Fibroblast of mammary gland (primary cell): Measurements from ENCODE around the gene NFKB2.

Source experiments
- DNase-seq: peaks from one replicate; pipeline ENCODE4 v3.0.0-alpha.2; 2010; ENCODE audit warnings: low read depth
- H3K4me3 ChIP-seq: 2 replicates; pipeline ENCODE4 v1.5.1; 2011; ENCODE audit warnings: low read depth, mild to moderate bottlenecking, low read length, moderate library complexity; ENCODE audit not compliant: control insufficient read depth
- TF ChIP-seq, protein P1 (sequence below): conservative IDR thresholded peaks from 2 replicates; pipeline ENCODE4 v1.5.1; 2011; ENCODE audit warnings: low read depth, low read length, inconsistent platforms; ENCODE audit not compliant: control insufficient read depth, insufficient read depth

Gene NFKB2

DNA sequence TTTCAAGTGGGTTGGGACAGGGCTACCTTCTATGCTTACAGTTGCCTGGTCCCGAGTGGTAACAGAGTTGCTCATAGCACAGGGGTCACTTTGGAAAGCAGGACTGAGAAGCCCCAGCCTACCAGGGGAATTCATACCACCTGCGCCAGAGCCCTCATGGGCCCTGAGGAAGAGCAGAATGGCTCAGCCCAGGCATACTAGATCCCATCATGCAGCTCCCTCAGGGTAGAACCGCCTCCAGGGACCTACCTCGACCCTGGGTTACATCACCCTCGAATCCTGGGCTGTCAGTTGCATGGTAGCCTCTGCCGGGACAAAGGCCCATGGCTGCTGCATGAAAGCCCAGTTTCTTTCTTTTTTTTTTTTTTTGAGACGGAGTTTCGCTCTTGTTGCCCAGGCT, 34.0 kb downstream of the NFKB2 start:
- TF ChIP-seq, protein P1, sequence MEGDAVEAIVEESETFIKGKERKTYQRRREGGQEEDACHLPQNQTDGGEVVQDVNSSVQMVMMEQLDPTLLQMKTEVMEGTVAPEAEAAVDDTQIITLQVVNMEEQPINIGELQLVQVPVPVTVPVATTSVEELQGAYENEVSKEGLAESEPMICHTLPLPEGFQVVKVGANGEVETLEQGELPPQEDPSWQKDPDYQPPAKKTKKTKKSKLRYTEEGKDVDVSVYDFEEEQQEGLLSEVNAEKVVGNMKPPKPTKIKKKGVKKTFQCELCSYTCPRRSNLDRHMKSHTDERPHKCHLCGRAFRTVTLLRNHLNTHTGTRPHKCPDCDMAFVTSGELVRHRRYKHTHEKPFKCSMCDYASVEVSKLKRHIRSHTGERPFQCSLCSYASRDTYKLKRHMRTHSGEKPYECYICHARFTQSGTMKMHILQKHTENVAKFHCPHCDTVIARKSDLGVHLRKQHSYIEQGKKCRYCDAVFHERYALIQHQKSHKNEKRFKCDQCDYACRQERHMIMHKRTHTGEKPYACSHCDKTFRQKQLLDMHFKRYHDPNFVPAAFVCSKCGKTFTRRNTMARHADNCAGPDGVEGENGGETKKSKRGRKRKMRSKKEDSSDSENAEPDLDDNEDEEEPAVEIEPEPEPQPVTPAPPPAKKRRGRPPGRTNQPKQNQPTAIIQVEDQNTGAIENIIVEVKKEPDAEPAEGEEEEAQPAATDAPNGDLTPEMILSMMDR, result no peak
- DNase-seq, result no peak
- H3K4me3 ChIP-seq, result no peak overlapping the region

DNA sequence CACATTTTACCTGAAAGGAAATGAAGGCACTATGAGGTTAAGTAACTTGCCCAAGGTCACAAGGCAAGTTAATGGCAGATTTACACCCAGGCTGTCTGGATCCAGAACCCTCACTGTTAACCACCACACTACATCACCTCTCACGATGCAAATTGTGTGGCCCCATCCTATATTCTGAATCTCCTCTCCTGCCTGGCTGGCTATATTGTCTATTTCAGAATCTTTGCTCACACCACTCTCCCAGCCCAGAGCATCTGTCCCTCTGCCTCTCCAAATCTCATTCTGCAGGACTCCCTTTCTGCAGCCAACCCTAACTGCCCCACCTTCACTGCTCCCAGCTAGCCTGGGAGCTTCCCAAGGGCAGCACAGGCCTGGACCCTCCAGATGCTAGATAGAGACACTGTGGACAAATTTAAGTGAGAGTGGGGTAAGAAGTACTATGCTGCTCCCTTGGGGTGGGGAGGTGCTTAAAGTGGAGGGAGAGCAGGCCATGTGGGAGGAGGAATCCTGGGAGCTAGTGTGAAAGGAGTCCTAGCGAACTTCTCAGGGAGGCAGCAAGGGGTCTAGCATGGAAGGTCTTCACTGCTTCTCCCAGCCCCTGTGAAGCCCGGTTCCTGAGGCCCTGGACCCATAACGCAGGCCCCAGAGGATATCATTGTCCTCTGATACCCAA, 36.1 kb downstream of the NFKB2 start:
- TF ChIP-seq, protein P1, result no peak
- DNase-seq, result peak; percentile 58
- peak overlapping the region; percentile 92 for H3K4me3 ChIP-seq

DNA sequence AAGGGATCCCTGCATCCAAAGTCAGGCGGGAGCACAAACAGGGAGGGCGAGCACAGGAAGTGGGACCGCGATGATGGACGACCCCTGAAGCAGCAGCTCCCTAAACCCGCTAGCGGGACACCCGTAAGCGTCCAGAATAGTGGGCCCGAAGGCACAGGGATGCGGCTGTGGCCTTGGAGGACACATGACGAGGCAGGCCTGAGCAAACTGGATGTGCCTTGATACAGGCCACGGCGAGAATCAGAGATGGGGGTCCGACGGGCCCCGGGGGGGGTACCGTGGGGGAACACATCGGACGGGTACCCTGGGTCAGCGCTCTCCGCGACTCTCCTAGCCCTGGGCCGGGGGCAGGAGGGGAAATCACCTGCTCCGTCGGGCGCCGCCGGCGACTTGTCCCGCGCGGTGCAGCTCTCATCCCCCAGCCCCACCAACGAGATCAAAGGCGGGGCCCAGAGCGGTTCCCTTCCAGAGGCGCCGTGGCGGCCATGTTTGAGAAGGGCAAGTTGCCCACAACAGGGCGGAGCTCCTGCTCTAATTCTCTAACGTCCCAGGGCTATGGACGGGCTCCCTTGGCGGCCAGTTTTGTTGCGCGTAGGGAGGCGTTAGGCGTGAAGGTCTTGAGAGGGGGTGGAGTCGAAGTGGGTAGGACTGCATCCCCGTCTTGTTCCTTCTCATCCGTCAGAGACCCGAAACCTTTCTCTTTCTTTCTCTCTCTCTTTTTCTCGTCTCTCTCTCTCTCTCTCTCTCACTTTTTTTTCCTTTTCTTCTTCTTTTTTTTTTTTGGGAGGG, 36.9 kb downstream of the NFKB2 start, which contains the start of gene CUEDC2:
CUEDC2 (minus strand) TSS at position 413 of the 789 bp plus-strand sequence. CDS start 7,386 bp downstream, outside the sequence.
- TF ChIP-seq, protein P1, result no peak
- H3K4me3 ChIP-seq, result peak within 1 kb of the TSS; percentile 92
- peak; percentile 97 for DNase-seq

DNA sequence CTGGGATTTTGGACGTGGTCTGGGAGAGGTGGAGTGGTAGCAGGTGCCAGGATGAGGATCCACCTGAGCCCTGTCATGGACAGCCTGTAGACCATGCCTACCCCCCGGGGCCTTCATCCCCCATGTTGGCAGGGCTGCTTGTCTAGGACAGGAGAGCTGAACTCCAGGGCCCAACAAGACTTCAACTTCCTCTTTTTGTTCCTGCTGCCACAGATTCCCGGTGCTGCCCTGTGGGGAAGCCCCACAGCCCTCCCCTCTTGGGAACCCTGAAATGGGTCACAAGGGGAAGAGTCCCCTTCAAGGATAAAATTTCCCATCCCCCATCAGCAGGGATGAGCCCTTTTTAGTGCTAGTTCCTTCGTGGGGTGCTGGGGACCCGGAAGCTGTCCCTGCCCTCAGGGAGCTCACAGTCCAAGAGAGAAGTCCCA, 38.1 kb downstream of the NFKB2 start:
- TF ChIP-seq, protein P1, result no peak
- no peak overlapping the region for H3K4me3 ChIP-seq
- no peak for DNase-seq

DNA sequence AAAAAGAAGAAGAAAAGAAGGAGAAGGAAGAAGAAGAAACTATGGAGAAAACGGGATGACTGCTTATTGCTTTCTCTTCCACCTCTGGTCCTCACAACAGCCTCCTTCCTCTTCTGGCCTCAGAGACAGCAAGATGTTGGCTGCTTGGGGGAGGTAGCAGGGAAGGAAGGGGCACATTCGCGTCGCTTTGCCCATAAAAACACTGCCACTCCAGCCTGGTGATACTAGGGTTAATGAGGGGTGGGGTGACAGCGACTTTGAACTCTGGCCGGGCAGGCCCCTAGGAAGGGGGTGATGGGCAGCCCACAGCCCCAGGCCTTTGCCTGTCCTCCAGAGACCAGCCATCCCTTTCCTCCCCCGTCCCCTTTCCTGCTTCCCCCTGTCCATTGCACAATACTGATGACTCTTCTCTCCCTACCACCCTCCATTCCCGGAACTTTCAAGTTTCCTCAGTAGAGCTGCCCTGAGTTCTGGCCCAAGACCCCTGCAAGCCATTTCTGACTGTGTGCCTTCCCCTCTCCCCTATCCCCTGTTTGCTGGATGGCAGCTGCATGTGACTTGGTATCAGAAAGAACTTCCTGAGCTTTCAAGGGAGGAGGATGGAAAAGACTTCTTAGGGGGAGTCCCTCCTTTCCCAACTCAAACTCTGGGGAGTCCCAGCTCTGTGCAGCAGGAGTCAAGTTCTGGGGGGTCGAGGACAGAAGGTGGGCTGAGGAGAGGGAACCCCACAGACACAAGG, 39.1 kb downstream of the NFKB2 start:
- H3K4me3 ChIP-seq, result no peak overlapping the region
- DNase-seq, result peak; percentile 81
- TF ChIP-seq, protein P1, result no peak

DNA sequence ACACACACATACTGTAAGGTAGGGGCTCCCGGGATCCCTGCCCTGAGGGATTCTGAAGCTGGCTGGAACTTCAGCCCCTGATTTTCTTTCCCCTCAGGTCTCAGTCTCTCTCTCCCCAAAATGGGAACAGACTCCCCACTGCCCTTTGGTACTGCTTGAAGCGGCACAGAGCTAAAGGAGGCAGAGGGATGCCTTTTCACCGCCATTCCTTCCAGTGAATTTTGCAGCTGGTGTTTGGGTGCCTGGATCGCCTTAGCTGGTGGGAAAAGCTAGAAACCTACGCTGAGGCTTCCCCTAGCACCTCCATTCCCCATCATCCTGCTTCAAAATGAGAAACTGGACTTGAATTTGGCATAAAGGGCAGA, 39.6 kb downstream of the NFKB2 start:
- TF ChIP-seq, protein P1, result no peak
- H3K4me3 ChIP-seq, result peak overlapping the region; percentile 41
- no peak for DNase-seq
